NCI-H748 treated with DMSO at 0.1 percent for 48 hours (cell line): ENCODE measurements around the gene TFIP11.

Experiments
- DNase-seq: peaks from one replicate; lab custom pipeline; 2025; lab: John Stamatoyannopoulos, UW

TFIP11 gene

DNA sequence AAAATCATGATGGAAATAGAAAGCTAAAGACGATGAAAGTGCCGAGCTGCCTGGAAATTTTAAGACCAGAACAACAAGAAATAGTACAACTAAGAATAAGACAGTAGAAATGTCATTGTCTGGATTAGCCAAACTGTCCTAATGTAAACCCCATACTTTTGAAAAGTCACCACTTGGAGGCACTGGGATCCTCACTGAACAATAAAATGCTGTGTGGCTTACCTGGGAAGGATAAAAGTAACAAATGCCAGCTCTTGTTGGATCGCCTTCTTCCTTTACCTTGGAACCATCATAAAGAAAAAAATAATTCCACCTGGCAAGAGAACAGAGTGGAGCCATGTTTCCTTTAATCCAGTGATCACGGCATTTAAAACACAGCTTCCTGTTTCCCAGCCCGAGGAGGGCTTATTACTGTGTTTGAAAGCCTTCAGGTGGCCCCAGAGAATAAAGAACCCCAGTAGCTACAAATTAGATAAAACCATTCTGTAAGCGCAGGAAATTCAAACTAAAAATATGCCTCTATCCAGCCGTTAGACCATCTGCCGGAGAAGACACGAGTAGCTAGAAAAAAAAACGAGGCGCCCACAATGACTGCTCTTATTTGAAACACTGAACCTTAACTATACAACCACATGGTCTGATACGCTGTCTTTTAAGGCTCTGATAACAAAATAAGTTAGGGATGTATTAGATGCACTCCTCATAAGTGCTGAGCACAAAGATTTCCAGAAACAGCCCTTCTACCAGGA is 33.1 kb downstream of the TFIP11 start:
- DNase-seq = no peak

DNA sequence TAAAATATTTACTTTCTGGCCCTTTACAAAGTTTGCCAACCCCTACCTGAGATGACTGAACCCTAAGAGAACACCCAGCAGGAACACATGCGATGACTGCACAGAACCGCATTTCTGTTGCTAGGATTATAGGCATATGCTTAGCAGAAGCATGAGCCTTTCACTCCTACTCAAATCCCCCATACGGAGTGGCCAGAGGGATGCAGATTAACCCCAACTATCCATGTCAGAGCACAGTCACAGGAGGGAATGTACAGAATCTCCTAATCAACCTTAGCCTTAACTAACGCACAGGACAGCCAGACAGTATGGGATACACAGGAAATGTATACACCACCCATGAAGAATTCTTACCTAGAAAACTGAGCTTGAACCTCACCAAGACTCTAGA is 34.9 kb downstream of the TFIP11 start:
- DNase-seq = no peak

- DNase-seq = no peak
These were observed 35.5 kb downstream of the TFIP11 start for GRCh38 chr22:26476705-26477340.

- no peak for DNase-seq
These were observed 37.6 kb downstream of the TFIP11 start for GRCh38 chr22:26474682-26475081.

GRCh38 chr22:26471522-26471921 is 40.8 kb downstream of the TFIP11 start:
- DNase-seq = no peak

DNA sequence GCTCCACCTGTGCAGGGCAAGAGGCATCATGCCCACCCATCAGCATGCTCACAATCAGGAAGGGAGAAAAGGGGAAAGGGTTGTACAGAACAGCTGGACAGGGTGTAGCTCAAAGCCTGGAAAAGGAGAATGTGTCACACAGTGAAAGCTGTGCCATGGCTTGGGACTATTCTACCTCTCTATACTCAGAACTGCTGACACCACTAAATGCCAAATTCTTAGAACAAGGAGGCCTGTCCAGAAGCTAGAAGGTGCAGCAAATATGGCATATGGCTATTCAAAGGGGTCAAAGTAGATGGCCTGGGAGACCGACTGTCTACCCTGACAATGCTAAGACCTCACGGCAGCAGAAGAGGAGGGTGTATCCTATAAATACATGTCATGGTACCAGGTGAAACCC is 41.5 kb downstream of the TFIP11 start:
- no peak for DNase-seq

DNA sequence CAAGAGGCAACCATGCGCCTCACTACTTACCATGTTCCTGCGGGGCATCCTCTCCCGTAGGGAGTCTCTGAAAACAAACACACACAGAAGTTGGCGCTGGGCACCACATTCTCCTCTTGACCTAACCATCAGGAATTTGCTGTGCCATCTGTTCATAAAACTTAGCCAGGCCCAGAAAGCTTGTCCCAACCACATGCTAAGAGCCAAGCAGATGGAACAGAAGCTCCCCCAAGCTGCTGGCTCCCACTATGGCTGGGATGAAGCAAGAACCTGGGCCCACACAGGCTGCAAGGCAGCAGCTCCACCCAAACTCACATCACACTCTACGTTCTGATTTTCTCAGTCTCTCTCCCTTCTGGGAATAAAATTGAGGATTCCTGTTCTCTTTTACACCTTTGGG is 46.1 kb downstream of the TFIP11 start:
- DNase-seq = no peak

DNA sequence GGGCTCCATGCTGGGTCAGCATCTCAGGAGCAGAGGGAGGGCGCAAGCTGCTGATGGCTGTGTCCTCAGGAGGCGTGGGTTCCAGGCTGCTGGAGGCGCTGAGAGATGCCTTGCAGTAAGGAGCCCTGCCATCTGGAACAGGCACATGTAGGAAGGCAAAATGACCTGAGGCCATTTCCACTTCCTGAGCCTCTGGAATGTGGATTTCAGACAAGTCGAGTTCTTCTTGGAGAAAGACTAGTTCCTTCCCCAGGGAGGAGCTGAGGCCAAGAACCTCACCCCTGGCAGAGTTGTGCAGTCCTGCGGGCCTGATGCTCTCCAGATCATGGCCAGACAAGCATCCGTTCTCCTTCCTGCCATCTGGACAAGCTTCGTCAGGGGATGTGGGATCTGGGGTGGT is 48.0 kb downstream of the TFIP11 start:
- no peak for DNase-seq

DNA sequence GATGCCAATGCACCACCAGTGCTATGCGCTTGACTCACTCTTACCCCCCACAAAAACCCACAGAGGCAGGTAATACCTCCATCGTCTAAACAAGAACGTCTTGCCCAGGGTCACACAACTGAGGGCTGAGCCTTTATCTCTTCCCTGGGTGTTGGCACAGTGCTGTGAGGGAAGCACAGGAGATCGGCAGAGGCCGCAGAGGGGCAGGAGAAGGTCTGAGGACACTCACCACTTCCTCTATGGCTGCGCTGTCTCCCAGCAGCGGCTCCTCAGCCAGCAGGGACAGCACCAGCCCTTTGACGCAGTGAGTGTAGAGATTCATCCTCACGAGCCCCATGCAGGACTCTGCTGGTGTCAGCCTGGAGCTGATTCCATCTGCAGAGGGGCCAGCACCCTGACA is 48.6 kb downstream of the TFIP11 start:
- DNase-seq = no peak

- no peak for DNase-seq
These were observed 49.1 kb downstream of the TFIP11 start for GRCh38 chr22:26463101-26463661.

- no peak for DNase-seq
These were observed 49.6 kb downstream of the TFIP11 start for GRCh38 chr22:26462641-26463040.

DNA sequence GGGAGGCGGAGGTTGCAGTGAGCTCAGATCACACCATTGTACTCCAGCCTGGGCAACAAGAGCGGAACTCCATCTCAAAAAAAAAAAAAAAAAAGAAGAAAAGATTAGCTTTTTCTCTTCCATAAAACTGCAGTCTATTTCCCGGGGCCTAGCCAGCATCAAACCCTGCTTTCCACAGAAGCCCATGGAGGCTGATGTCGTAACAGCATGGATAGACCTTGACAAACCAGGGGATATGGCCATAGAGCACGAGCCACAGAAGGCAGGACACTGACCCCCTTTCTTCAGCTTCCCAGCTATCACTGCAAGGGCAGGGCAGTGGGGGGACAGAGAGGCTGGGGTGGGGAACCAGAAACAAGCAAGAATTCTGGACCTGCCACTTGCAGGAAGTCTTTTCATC is 50.2 kb downstream of the TFIP11 start:
- no peak for DNase-seq

GRCh38 chr22:26461188-26461810 is 51.0 kb downstream of the TFIP11 start:
- peak; percentile 11 for DNase-seq

DNA sequence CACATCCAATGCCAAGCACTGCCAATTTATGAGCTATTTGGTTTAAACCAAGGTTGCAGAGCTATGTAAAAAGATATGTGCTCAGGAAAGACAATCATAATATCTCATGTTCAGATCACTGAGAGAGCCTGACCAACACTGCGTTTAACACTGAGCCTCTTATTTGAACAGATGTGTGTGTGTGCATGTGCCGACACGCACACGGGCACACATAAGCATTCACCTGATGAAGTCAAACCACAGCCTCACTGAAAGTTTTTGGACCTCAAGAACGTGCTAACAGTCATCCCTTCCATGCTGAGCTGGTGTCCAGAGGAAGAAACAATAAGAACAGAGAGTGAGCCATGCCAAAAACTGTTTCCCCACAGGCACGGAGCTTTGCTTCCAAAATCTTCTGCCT is 52.1 kb downstream of the TFIP11 start:
- no peak for DNase-seq

GRCh38 chr22:26457661-26458272 is 54.5 kb downstream of the TFIP11 start:
- DNase-seq = no peak

- no peak for DNase-seq
These were observed 58.3 kb downstream of the TFIP11 start for GRCh38 chr22:26453812-26454500.

GRCh38 chr22:26453216-26453615 is 59.1 kb downstream of the TFIP11 start:
- DNase-seq = no peak

DNA sequence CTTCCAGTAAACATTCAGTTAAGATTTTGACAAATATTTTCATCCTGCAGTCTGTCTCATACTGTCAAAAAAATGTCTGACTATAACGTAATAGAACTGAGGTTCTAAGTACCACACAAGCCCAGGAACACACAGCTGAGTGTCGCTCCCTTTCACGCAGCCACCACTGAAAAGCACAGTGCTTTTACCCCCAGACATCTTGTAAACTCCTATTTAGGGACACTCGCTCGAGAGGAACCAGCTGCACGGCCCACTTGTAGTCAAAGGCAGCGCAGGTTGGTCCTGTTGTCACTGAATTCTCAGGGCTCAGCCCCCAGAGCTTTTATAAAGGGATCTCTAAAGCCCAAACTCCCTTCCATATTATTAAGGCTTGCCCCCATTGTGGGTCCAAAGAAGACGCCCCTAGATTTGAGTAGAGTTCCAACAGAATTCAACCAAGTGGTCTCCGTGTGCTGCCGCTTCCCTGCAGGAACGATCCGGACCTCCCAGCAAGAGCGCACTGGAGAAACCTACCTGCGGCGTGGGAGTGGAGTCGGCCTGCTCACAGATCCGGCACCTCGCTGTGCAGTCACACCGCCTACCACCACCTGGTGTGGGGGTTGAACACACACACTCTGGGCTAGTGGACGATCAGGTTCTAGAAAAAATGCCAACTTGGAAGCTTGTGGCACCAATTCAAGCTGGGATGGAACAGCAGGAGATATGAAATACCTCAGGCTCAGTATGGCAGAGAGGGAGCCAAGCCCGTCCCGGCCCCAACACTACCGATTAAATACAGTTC is 59.8 kb downstream of the TFIP11 start:
- DNase-seq = no peak

- DNase-seq = no peak
These were observed 61.7 kb downstream of the TFIP11 start for GRCh38 chr22:26450453-26451185.

DNA sequence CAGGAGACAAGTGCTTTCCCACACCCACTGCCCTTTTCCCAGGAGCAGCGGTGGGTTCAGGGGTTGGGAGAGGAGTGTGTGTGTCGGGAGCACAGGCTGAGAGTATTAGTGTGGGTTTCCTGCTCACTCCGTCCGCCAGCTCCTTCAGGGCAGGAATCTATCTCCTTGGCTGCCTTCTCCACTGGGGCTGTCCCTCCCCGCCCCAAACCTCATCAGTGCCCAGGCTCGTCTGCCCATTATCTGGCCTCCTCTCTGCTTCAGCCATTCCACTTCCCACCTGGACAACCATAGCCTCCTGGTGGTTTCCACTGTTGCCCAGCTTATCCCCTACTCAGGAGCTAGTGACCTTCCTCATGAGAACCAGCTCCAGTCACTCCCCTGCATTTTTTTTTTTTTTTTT is 63.3 kb downstream of the TFIP11 start:
- DNase-seq = no peak

GRCh38 chr22:26448334-26448733 is 63.9 kb downstream of the TFIP11 start:
- DNase-seq = no peak
